Measurements from ENCODE around the gene CAPZA3.

DNA sequence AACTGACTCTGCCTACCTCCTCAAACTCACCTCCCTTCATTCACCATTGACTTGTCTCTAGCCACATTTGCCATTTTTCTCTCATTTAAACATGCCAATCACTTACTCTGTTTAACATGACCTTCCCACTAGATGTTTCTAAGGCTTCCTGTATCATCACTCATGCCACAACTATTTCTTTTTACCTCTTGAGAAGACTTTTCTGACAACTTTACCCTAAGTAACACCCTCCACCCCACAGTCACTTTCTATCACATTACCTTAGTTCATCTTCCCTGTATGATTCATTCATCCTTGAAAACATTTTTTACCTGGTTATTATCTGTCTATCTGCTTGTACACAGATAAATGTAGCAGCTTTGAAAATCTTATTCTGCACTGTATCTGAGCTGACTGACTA, 19.5 kb upstream of the CAPZA3 start:
- TF ChIP-seq, protein P1, sequence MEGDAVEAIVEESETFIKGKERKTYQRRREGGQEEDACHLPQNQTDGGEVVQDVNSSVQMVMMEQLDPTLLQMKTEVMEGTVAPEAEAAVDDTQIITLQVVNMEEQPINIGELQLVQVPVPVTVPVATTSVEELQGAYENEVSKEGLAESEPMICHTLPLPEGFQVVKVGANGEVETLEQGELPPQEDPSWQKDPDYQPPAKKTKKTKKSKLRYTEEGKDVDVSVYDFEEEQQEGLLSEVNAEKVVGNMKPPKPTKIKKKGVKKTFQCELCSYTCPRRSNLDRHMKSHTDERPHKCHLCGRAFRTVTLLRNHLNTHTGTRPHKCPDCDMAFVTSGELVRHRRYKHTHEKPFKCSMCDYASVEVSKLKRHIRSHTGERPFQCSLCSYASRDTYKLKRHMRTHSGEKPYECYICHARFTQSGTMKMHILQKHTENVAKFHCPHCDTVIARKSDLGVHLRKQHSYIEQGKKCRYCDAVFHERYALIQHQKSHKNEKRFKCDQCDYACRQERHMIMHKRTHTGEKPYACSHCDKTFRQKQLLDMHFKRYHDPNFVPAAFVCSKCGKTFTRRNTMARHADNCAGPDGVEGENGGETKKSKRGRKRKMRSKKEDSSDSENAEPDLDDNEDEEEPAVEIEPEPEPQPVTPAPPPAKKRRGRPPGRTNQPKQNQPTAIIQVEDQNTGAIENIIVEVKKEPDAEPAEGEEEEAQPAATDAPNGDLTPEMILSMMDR (conservative IDR thresholded peaks at IDR 0.05; ENCODE audit: low read depth, low read length) = no peak
- no peak for TF ChIP-seq EZH2 (IDR thresholded peaks at IDR 0.05; ENCODE audit: borderline replicate concordance, low read depth, low read length, poor library complexity, severe bottlenecking)

All from A673 (cell line).